Stimulated activated CD8-positive, alpha-beta memory T cell treated with anti-CD3 and anti-CD28 coated beads, Interleukin-2, amount 100 ng/mL, for 1 hour (primary cell): ENCODE measurements around the gene ANTXR1.

ENCODE experiments used
- DNase-seq, 2 donors: peaks; one replicate each; pipeline ENCODE4 v3.0.0-alpha.2; 2020; ENCODE audit warnings: low read depth in 2 of 2

Gene ANTXR1

GRCh38 chr2:69070969-69071368 is 58.0 kb downstream of the ANTXR1 start:
- DNase-seq = no peak

DNA sequence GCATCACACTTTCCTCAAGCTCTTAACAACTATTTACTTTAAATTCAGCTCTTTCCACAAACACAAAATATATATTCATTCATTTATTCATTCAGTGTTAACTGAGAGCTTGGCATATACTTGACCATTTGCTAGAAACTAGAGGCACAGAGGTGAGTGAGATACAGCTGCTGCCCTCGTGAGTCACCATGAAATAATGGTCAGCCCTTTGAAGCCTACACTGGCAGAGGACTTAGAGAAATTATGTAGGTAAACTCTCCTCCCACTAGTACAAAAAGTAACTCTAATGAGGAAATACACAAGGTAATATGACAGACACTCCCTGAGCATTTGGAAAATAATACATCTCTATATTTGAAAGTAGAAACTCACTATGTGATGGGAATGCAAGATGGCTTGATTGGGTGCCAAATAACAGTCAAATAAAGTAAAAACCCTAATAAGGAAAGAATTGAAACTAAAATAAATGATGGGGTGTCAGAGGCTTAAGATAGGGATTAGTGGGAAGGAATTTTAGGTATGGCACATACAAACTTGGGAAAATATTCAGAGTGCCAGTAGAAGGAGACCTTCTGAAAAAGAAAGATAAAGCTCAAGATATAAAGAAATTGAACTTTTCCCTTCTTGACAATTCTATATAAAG is 61.1 kb downstream of the ANTXR1 start:
- DNase-seq = no peak

GRCh38 chr2:69074918-69075317 is 61.9 kb downstream of the ANTXR1 start:
- no peak for DNase-seq

GRCh38 chr2:69075486-69075885 is 62.5 kb downstream of the ANTXR1 start:
- DNase-seq = no peak

- DNase-seq = no peak
Measured at GRCh38 chr2:69076601-69077000, 63.6 kb downstream of the ANTXR1 start.

DNA sequence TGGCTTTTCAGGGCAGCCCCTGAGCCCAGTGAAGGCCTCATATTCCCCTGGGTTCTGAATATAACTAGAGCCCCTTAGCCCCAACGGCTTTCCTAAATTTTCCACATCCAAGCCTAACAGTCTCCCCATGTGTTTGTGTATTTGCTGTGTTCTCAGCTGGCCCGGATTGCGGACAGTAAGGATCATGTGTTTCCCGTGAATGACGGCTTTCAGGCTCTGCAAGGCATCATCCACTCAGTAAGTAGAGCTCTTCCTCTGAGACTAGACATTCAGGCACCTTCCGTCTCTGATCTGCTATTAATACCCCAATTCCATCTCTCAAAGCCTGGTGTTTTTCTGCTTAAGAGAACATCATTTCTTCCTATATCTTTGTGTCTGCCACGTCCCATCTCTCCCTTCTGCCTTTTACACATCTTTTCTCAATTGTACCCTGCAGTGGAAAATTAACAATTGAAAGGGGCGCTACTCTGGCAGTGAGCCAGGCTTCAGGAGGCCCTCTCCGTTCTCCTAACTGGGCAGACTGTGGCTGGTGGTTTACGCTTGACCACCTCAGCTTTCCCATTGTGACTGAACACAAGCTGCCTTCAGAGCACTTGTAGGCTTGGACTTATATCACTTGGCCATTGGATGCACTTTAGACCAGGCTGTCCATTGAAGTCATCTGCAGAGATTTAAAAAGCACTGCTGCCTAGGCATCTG is 64.4 kb downstream of the ANTXR1 start:
- no peak for DNase-seq

DNA sequence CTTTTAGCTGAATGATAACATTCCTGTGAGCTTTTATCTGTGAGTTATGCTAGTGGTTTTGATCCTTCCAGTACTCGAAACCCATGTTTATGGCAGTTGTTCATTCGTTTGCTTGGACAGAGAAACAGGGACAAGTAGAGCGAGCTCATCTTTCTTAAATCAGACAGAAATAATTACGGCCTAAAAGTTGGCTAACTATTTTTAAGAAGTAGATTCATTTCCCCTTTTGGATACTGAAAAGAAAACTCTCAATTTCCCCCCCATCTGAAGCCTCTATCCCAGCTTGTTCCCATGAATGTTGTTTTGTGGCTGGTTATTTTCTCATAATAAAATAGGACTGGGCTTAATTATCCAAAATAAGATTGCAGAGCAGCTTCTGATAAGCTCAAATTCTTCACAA is 67.1 kb downstream of the ANTXR1 start:
- DNase-seq = no peak

DNA sequence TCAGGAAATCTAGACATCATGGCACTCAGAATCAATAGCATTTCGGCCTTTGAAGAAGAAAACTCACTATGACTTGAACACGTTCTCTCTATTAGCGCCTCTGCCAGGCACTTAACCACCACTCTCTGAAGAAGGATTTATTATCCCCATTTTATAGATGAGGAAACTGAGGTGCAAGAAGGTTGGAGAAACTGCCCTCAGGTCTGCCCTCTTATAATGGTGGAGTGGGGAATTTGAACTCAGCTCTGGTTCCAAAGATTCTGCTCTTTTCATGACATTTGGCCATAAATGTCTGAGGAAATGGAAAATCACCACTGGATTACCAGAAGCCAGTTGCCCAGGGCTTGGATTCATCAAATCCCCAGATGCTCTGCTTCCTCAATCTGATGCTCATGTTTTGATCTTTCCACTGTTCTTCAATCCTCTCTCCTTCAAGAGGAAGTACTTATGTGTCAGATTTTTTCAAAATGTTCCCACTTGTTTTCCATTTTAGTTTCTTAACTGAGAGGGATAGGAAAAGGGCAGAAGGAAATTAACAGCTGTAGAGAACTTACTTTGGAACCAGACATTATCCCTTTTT is 68.1 kb downstream of the ANTXR1 start:
- no peak for DNase-seq

GRCh38 chr2:69081757-69082156 is 68.8 kb downstream of the ANTXR1 start:
- no peak for DNase-seq

DNA sequence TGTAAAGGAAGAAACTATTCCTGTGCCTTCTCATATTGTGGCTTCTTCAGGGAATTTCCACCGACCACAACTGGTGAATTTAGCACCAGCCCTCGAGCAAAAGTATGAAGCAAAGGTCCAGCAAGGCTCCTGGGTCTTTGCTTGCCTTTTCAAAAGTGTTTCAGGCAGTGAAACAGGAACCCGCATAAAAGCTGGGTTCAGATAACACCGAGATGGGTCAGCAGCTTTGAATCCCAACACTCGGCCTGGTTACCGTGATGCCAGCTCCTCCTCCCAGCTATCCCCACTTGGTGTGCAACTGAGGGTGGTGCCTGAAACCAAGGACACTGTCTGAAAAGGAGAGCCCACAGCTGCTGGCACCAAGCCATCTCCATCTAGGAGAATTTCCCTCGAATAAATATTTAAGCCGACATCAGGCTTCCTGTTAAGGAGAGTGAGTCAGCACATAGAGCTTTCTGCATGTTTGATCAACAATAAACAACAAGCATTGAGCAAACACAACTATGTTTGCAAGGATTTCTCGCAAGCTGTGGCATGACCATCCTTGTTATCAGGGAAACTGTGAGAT is 69.5 kb downstream of the ANTXR1 start:
- no peak for DNase-seq

DNA sequence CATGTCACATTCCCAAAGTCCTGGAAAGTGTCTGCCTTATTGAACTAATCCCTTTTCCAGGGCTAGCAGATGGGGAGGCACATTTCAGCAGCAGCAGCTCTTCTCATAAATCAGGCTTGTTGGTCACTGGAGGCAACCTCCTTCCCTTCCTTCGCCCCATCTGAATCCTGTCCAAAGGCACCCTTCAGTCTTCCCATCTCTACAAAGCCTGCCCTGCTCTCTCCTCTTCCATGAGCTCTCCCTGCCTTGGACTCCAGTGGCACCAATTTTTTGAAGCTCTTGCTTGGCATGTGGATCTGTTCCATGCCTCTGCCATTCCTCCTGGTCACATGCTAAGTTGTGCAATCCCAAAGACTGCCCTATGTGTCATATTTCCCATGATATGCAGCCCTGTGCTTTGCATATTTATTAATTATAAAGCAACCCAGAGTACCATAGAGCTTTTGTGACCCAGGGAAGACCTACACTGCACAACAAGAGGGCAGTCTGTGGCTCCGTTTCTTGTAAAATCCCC is 70.3 kb downstream of the ANTXR1 start:
- no peak for DNase-seq

- no peak for DNase-seq
Measured at GRCh38 chr2:69084492-69084891, 71.5 kb downstream of the ANTXR1 start.

- DNase-seq = no peak
Measured at GRCh38 chr2:69086466-69086865, 73.5 kb downstream of the ANTXR1 start.

DNA sequence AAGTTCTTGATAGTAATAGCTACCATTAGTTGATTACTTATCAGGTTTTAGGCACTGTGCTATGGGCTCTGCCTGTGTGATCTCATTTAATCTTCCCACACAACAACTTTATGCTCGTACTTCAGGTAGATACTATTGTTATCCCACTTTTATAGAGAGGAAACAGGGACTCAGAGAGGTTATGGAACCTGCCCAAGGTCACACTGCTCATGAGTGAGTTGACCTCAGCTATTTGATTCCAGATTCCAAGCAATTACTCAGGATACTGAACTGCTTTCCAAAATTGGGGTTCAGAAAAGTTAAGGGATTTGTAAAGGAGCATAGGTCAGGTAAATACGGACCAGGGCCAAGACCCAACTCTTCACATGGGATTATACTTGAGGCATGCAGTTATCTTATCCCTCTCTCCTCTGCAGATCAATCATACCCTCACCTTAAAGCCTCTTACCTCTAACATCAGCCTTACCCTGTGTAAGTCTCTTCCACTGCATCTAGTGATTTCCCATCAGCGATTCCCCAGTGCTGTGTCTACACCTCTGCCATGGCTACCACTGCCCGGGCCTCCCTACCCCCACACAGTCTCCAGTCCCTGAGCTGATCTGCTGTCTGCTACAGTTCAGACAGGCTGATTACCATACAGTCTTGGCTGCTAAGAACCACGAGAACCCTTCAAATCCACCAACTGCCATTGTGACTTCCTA is 74.4 kb downstream of the ANTXR1 start:
- no peak for DNase-seq

DNA sequence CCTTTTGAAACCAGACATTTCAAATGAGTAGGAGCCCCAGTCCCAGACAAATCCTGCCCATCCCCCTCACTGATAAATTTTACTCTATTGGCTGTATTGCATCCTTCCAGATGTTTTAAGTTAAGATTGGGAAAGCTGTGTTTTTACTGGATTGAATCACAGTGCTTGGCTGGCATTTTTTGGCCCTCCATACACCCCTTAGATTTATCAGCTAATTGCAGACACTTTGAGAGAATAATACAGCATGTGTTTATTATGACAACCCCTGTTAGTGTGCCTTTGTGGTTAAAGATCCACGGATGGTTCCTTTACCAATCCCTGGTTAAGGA is 74.9 kb downstream of the ANTXR1 start:
- DNase-seq = no peak

DNA sequence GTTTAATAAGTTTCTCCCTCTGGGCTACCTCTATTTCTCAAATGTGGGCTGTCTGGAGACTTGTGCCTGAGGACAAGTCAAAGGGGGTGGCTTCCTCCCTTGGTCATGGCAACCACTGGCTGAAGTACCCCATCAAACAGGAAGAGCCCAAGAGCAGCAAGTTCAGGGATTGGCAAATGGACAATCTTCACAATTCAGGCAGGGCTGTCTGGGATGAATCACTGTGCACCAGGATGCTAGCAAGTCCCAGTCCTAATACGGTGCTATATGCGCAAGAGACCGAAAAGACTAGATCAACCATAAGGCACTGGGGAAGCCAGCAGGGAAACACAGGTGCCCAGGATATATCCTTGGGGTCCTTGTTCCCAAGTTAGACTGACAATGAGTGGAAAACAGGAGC is 75.5 kb downstream of the ANTXR1 start:
- no peak for DNase-seq

DNA sequence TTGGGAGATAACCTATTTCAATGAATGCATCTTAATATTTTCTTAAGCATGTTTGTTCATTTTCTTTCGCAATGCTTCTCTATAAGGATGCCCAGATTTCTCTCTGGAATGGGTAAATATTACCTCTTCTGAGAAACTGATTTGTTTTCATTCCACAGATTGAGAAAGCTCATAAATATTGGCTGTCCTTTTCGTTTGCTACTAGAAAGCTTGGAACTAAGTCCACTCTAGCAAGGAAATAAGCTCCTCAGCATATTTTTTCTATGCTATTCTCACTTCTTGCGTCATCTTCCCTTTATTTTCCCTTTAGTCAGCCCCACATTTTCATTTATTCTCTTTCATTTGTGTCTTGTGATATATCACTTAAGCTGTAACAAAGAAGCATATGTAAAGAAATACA is 76.3 kb downstream of the ANTXR1 start:
- DNase-seq = no peak

DNA sequence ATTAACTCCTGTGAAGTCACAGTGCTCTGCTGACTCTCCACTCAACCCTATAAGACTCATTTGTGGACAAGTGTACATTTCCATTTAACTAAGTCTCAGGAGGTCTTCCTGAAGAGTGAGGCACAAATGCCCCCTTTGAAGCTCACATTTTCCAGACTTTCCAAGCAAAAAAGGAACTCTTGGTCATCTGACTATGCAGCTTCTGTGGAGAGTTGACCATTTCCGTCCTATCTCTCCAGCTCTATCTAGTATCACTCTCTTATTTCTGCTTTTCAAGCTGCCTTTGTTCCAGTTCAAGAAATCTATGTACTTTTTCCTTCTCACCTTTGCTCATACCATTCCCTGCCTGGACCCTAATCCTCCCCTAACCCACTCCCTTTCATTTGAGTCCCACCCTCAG is 77.0 kb downstream of the ANTXR1 start:
- DNase-seq = no peak

- DNase-seq = no peak
Measured at GRCh38 chr2:69090820-69091219, 77.8 kb downstream of the ANTXR1 start.

- no peak for DNase-seq
Measured at GRCh38 chr2:69092857-69093256, 79.9 kb downstream of the ANTXR1 start.

DNA sequence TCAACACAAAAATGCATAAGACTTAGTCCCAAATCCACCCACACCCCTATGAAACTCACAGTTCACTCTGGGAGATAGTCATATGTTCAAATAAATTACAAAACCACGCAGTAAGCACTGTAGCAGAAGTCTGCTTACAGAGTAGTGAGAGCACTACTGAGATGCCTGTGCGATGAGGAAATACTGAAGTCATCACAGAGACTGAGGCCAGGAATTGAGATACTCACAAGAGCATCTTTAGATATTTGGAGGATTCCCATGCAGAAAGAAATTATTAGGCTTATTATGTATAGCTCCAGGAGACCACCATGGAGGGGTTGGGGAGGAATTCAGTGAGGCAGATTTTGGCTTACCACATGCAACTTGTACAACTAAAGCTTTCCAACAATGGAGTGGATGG is 82.3 kb downstream of the ANTXR1 start:
- no peak for DNase-seq

DNA sequence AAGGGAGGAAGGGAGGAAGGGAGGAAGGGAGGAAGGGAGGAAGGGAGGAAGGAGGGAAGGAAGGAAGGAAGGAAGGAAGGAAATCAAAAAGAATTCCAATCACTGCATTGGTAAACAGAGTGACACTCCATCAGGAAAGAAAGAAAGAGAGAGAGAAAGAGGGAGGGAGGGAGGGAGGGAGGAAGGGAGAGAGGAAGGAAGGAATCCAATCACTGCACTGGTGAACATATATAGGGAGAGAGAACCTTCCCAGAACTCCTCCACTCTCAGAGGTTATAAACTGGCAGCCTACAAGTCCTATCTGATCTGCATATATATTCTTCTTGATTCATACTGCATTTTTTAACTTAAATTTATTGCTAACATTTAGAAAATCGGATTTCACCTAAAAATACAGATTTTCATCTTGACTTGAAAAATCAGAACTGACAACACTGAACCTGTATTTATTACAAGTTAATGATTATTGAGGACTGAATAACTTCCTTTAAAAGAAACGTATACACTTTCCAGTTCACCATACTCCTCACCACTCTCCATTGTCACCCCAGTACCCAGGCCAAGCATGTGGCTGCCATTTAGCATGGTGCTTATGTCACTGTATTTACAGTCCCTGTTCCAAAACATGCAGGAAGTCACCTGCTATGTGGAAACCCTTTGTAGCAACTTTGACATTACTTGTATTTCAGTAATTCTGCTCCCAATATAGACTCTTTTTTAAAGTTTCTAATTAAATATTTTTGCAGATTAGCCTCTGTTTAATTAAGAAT is 83.5 kb downstream of the ANTXR1 start:
- DNase-seq = no peak
